A549 (cell line): Measurements from ENCODE around the gene LHX4. TPM values are rescaled to one million over a fixed set of nuclear protein-coding genes. Genes with fewer than 3 reads are reported as not detected.

ENCODE experiments used
- ATAC-seq, 2 experiments: fragments of 200-7000 bp in 1 of 2; fragments of >200 bp in 1 of 2; cut with Nextera tagmentation in 1 of 2; cut with Tn5 transposase in 1 of 2; 3 replicates each; pipeline versions ENCODE4 v1.8.0 to v1.9.1; 2018 to 2020; ENCODE audit warnings: mild to moderate bottlenecking in 1 of 2, moderate library complexity in 1 of 2
- CTCF ChIA-PET: fragments of 300-600 bp; sonication (Branson Sonifier 250); formaldehyde crosslinking; extraction: SDS; loops from one replicate; lab custom pipeline; 2021; ENCODE audit warnings: antibody characterized with exemption, inconsistent platforms; lab: Yijun Ruan, JAX
- POLR2A ChIA-PET: fragments of 350-600 bp; formaldehyde crosslinking; extraction: SDS; loops from one replicate; lab custom pipeline; 2021; ENCODE audit warnings: antibody characterized with exemption, inconsistent platforms; lab: Yijun Ruan, JAX
- DNase-seq, 2 experiments: peaks; one replicate each; pipeline versions ENCODE4 v3.0.0 to v3.0.0-alpha.2; 2011 to 2016; ENCODE audit warnings: low read depth in 1 of 2, low spot score in 1 of 2
- FAIRE-seq: peaks from 2 replicates; lab custom pipeline; 2011; peaks lifted over from hg19 to GRCh38; lab: Jason Lieb, UNC
- H3K27ac ChIP-seq, 2 experiments: fragments of >200 bp; sonication (Bioruptor Twin); formaldehyde crosslinking; 3 replicates each; pipeline ENCODE4 v1.5.1; 2016 to 2017
- H3K4me1 ChIP-seq: fragments of >200 bp; sonication (Bioruptor Twin); formaldehyde crosslinking; 3 replicates; pipeline ENCODE4 v1.6.1; 2016
- H3K4me2 ChIP-seq: fragments of >200 bp; sonication (Bioruptor Twin); formaldehyde crosslinking; 3 replicates; pipeline ENCODE4 v1.6.1; 2016
- H3K4me3 ChIP-seq: fragments of >200 bp; sonication (Bioruptor Twin); formaldehyde crosslinking; 3 replicates; pipeline ENCODE4 v1.5.1; 2016
- H3K9me3 ChIP-seq: fragments of >200 bp; sonication (Bioruptor Twin); formaldehyde crosslinking; 3 replicates; pipeline ENCODE4 v1.6.1; 2016
- E2F6 ChIP-seq: IDR thresholded peaks from 2 replicates; pipeline ENCODE4 v1.6.1; 2012; ENCODE audit warnings: low read depth, borderline replicate concordance
- FOSB ChIP-seq: fragments of 250-450 bp; sonication (Bioruptor Pico); IDR thresholded peaks from 2 replicates; pipeline ENCODE4 v1.5.0; 2020; ENCODE audit warnings: mild to moderate bottlenecking, moderate library complexity
- FOSL2 ChIP-seq, 2 experiments: fragments of 450-650 bp in 1 of 2; fragments of >200 bp in 1 of 2; sonication (Bioruptor Twin) in 1 of 2; formaldehyde crosslinking; IDR thresholded peaks; 2 replicates each; pipeline versions ENCODE4 v1.5.0 to v1.6.1; 2016 to 2020; ENCODE audit warnings: mild to moderate bottlenecking in 1 of 2, moderate library complexity in 1 of 2
- HES2 ChIP-seq: fragments of >200 bp; sonication (Bioruptor Twin); formaldehyde crosslinking; IDR thresholded peaks from 2 replicates; pipeline ENCODE4 v1.6.1; 2016
- HOXA7 ChIP-seq: fragments of 250-450 bp; sonication (Bioruptor Pico); IDR thresholded peaks from 2 replicates; pipeline ENCODE4 v1.5.0; 2020; ENCODE audit warnings: mild to moderate bottlenecking, moderate library complexity
- KDM1A ChIP-seq: fragments of 200-600 bp; sonication (generic); IDR thresholded peaks from 2 replicates; pipeline ENCODE4 v1.6.1; 2016; ENCODE audit warnings: low read depth, mild to moderate bottlenecking
- MAFK ChIP-seq: fragments of 450-650 bp; IDR thresholded peaks from 2 replicates; pipeline ENCODE4 v1.6.1; 2014; ENCODE audit not compliant: partially characterized antibody
- MAX ChIP-seq: IDR thresholded peaks from 2 replicates; pipeline ENCODE4 v1.6.1; 2012
- POLR2AphosphoS2 ChIP-seq: conservative IDR thresholded peaks from 2 replicates; pipeline ENCODE4 v1.6.1; 2012; ENCODE audit warnings: low read length, improper control_type of control experiment, inconsistent platforms
- RCOR1 ChIP-seq: fragments of 150-350 bp; IDR thresholded peaks from 2 replicates; pipeline ENCODE4 v1.6.1; 2014; ENCODE audit warnings: antibody characterized with exemption, low read length, low read depth
- RNF2 ChIP-seq: fragments of 200-600 bp; sonication (generic); IDR thresholded peaks from 2 replicates; pipeline ENCODE4 v1.6.1; 2016; ENCODE audit warnings: low read depth, mild to moderate bottlenecking, antibody characterized with exemption, moderate library complexity, borderline replicate concordance
- WGBS: methylation state at CpG from one replicate; pipeline ENCODE4 v1.1.6; 2017; ENCODE audit errors: missing lambda C conversion rate; 5-methylcytosine and 5-hydroxymethylcytosine counted together
- polyA plus RNA-seq, 4 experiments: library from polyadenylated mRNA; depleted of rRNA in 3 of 4; stranded (reverse); fragments of >200 nt; fragmentation: RNase III in 1 of 4; extraction: RNeasy Plus Mini Kit Qiagen cat#74134 plus additional on column Dnase treatment in 1 of 4; gene quantifications; 2 replicates in 3 of 4; 3 replicates in 1 of 4; pipeline ENCODE4 v1.2.3, GENCODE V29; 2011 to 2017

Gene LHX4
- polyA plus RNA-seq, 2 of the 4 experiments (the other 2 are of a cell fraction), result 0.62 to 0.80 TPM

- no peak for FAIRE-seq
- POLR2A ChIA-PET, result no interaction called here
- Histone ChIP-seq H3K4me1 (peaks cover 4% of the 10 kb centered on the region; the same call in 2 of the 3 replicates), H3K27ac (peak overlapping the region; percentile 69 to 87), H3K9me3 (no peaks in the 10 kb centered on the region), H3K4me3 (peak overlapping the region; percentile 70), H3K4me2 (peak overlapping the region; percentile 97)
- no peak for TF ChIP-seq FOSB
- peak; percentile 65 for TF ChIP-seq MAX
- peak; percentile 81 for TF ChIP-seq E2F6
- CTCF ChIA-PET, result interaction anchor here (0.6 kb wide), 1 partner anchor 123 kb away, joined by 3 read pairs; no protein-coding TSS in a partner anchor
- peak in 1 of 2 experiments; percentile 2; a peak in 3 of 6 replicates for ATAC-seq
- DNase-seq, result peak; percentile 37 to 38
- 78% methylated on average over 26 of the region's 57 CpGs for WGBS
Observed at GRCh38 chr1:180228648-180229482, 1.2 kb upstream of the LHX4 start.

GRCh38 chr1:180230416-180230790 lies 339 bp downstream of the LHX4 start:
- no peak for TF ChIP-seq HOXA7 (CRISPR knock-in tag)
- TF ChIP-seq RCOR1, result no peak
- TF ChIP-seq MAFK, result no peak
- TF ChIP-seq FOSL2 (IDR thresholded peaks at IDR 0.05), result no peak
- TF ChIP-seq FOSL2 (CRISPR knock-in tag; IDR thresholded peaks at IDR 0.05), result no peak
- TF ChIP-seq KDM1A, result no peak
- TF ChIP-seq RNF2, result no peak; the same call in 1 of the 2 replicates
- H3K27ac ChIP-seq, result peak overlapping the region; percentile 69 to 87
- H3K9me3 ChIP-seq, result no peaks in the 10 kb centered on the region
- peak; percentile 12 to 43 for ATAC-seq
- H3K4me1 ChIP-seq, result peaks cover 4% of the 10 kb centered on the region; the same call in 2 of the 3 replicates
- WGBS, result under 1% methylated on average over 17 of the region's 28 CpGs
- peak in 1 of 2 experiments; percentile 47 for DNase-seq
- POLR2A ChIA-PET, result interaction anchor here (0.8 to 1.4 kb wide), 3 partner anchors 9 to 272 kb away, joined by 3 to 4 read pairs (median 3); partner anchors contain the start of genes ACBD6 and QSOX1
- peak overlapping the region; percentile 97 for H3K4me2 ChIP-seq
- CTCF ChIA-PET, result interaction anchor here (0.6 to 5.8 kb wide), 9 partner anchors 8 to 252 kb away, joined by 3 to 40 read pairs (median 14); no protein-coding TSS in a partner anchor
- FAIRE-seq, result no peak
- peak overlapping the region; percentile 70 for H3K4me3 ChIP-seq

- FAIRE-seq, result no peak
- peak in 1 of 2 experiments; percentile 56 for DNase-seq
- Histone ChIP-seq H3K27ac (peak overlapping the region; percentile 69 to 87), H3K4me3 (peak overlapping the region; percentile 70), H3K9me3 (no peaks in the 10 kb centered on the region), H3K4me1 (peaks cover 4% of the 10 kb centered on the region; the same call in 2 of the 3 replicates), H3K4me2 (peak overlapping the region; percentile 97)
- TF ChIP-seq POLR2AphosphoS2 (no peak), MAX (peak; percentile 35), E2F6 (peak; percentile 66; the same call in 1 of the 2 replicates), MAFK (no peak), HES2 (no peak), RNF2 (peak; percentile 17; the same call in 1 of the 2 replicates)
- POLR2A ChIA-PET, result interaction anchor here (0.5 to 1.4 kb wide), 4 partner anchors 9 to 696 kb away, joined by 3 to 4 read pairs (median 3); partner anchors contain the start of genes ACBD6 and QSOX1
- WGBS, result 10% methylated on average over 3 of the region's 65 CpGs
- CTCF ChIA-PET, result interaction anchor here (0.6 to 5.8 kb wide), 17 partner anchors 8 to 348 kb away, joined by 3 to 40 read pairs (median 6); partner anchors contain the start of gene TOR1AIP1
- ATAC-seq, result peak; percentile 27 to 57
Observed at GRCh38 chr1:180230791-180231505, 884 bp downstream of the LHX4 start.
